Upper lobe of left lung (tissue), 6 donors: ENCODE measurements around the gene MAOA. TPM values are rescaled to one million over a fixed set of nuclear protein-coding genes. Genes with fewer than 3 reads are reported as not detected.

Experiments used
- ATAC-seq, 2 donors: fragments of 200-7000 bp; cut with Tn5 transposase; one replicate each; pipeline ENCODE4 v1.9.1; 2022; ENCODE audit warnings: mild to moderate bottlenecking in 2 of 2, moderate library complexity in 2 of 2; ENCODE audit not compliant: low FRiP score in 2 of 2
- DNase-seq, 2 donors: peaks; one replicate each; pipeline ENCODE4 v3.0.0-alpha.2; 2019 to 2020
- H3K27ac ChIP-seq, 4 donors: fragments of 200-600 bp; sonication (generic); one replicate each; pipeline ENCODE4 v1.5.1; 2016 to 2019
- H3K27me3 ChIP-seq, 4 donors: fragments of 200-600 bp; sonication (generic); one replicate each; pipeline ENCODE4 v1.5.1; 2017 to 2019
- H3K36me3 ChIP-seq, 4 donors: fragments of 200-600 bp; sonication (generic); one replicate each; pipeline ENCODE4 v1.5.1; 2016 to 2019
- H3K4me1 ChIP-seq, 4 donors: fragments of 200-600 bp; sonication (generic); one replicate each; pipeline ENCODE4 v1.5.1; 2018 to 2019
- H3K4me3 ChIP-seq, 4 donors: fragments of 200-600 bp; sonication (generic); one replicate each; pipeline ENCODE4 v1.5.1; 2017 to 2019; ENCODE audit warnings: mild to moderate bottlenecking in 2 of 4, moderate library complexity in 1 of 4
- H3K9me3 ChIP-seq, 4 donors: fragments of 200-600 bp; sonication (generic); one replicate each; pipeline ENCODE4 v1.5.1; 2018 to 2019
- CTCF ChIP-seq, 6 experiments: fragments of 450-650 bp in 4 of 6; fragments of 200-600 bp in 2 of 6; sonication (generic) in 2 of 6; IDR thresholded peaks; one replicate each; pipeline ENCODE4 v1.5.1; 2016 to 2019; ENCODE audit warnings: antibody characterized with exemption in 6 of 6
- EP300 ChIP-seq, 4 donors: sonication (generic); formaldehyde crosslinking; IDR thresholded peaks; one replicate each; pipeline ENCODE4 v1.5.1; 2017; ENCODE audit warnings: antibody characterized with exemption in 4 of 4, control low read depth in 2 of 4
- POLR2A ChIP-seq, 4 donors: fragments of 450-650 bp; IDR thresholded peaks; one replicate each; pipeline ENCODE4 v1.5.1; 2016 to 2017; ENCODE audit warnings: antibody characterized with exemption in 4 of 4, mild to moderate bottlenecking in 2 of 4
- POLR2AphosphoS5 ChIP-seq, 2 donors: sonication (generic); formaldehyde crosslinking; IDR thresholded peaks; one replicate each; pipeline ENCODE4 v1.5.1; 2017; ENCODE audit warnings: antibody characterized with exemption in 2 of 2
- WGBS, 2 donors: methylation state at CpG; one replicate each; pipeline ENCODE4 v1.1.5; 2017 to 2018; 5-methylcytosine and 5-hydroxymethylcytosine counted together
- total RNA-seq, 6 donors: library from RNA; depleted of rRNA in 4 of 6; stranded (reverse); fragments of >200 nt in 4 of 6; gene quantifications; one replicate each; pipeline versions ENCODE4 v1.1.0 to v1.2.1, GENCODE V29; 2016 to 2021
- donor health status: DM: no; HTN: no; CAD: no; lungs with moderate emphysema.
- donor health status: DM: no; HTN: yes; CAD: no; lungs with severe emphysema.

The MAOA gene
- total RNA-seq, 6 donors from 2014 or later, result 112 to 300 (median 204) TPM

GRCh38 chrX:43627147-43627546 lies 29.0 kb upstream of the MAOA start:
- no peak overlapping the region for H3K27ac ChIP-seq
- no peaks in the 10 kb centered on the region for H3K27me3 ChIP-seq
- H3K4me3 ChIP-seq, result no peak overlapping the region
- H3K4me1 ChIP-seq, result no peaks in the 10 kb centered on the region
- no peaks in the 10 kb centered on the region for H3K9me3 ChIP-seq
- TF ChIP-seq EP300 (IDR thresholded peaks at IDR 0.05), result no peak
- no peak for TF ChIP-seq POLR2AphosphoS5 (IDR thresholded peaks at IDR 0.05)
- TF ChIP-seq POLR2A (IDR thresholded peaks at IDR 0.05), result no peak
- TF ChIP-seq CTCF (IDR thresholded peaks at IDR 0.05), result no peak
- ATAC-seq (no peak), DNase-seq (no peak)
- no peaks in the 10 kb centered on the region for H3K36me3 ChIP-seq

DNA sequence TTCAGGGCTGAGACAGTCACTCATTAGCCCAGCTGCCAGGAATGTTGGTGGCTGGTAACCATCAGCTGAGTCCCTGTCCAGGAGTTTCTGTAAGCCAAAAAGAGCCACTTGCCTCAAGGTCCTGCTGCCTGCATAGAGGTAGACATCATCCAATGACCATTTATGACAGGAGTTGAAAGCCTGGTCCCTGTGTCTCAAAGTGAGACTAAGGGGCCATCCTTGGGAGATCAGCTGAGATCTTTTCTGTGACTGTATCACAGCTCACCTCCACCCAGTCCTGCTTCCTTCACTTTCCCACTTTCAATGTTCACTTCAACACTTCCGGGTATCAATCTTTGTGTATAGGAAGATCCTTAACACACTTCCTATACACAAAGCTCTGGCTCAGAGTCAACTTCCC lies 28.4 kb upstream of the MAOA start:
- H3K4me1 ChIP-seq, result no peaks in the 10 kb centered on the region
- H3K27me3 ChIP-seq, result no peaks in the 10 kb centered on the region
- WGBS, 2 donors, result 46 to 54% methylated on average over 1 of the region's 1 CpG
- no peaks in the 10 kb centered on the region for H3K36me3 ChIP-seq
- no peak overlapping the region for H3K27ac ChIP-seq
- H3K4me3 ChIP-seq, result no peak overlapping the region
- TF ChIP-seq CTCF (IDR thresholded peaks at IDR 0.05) (no peak), EP300 (IDR thresholded peaks at IDR 0.05) (no peak), POLR2A (IDR thresholded peaks at IDR 0.05) (no peak), POLR2AphosphoS5 (IDR thresholded peaks at IDR 0.05) (no peak)
- H3K9me3 ChIP-seq, result no peaks in the 10 kb centered on the region
- ATAC-seq, result no peak
- DNase-seq, result no peak

DNA sequence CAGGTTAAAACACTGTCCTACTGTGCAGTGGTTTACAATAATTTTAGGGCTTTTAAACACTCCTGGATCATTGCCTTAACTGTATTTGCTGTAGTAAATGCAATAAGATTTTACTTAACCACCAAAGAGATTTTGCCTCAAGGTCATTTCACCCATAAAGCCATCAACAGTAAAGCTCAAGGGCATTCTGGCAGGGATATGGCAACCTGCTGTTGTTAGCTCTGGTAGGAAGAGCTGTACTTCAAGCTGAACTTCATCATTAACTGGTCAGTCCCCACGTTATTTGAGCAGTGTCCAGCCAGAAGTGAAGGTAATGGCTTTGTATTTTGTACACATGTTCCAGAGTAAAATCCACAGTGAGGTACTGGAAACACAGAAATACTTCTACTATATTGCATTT lies 26.9 kb upstream of the MAOA start:
- Histone ChIP-seq H3K9me3 (no peaks in the 10 kb centered on the region), H3K27ac (no peak overlapping the region), H3K4me1 (no peaks in the 10 kb centered on the region), H3K4me3 (no peak overlapping the region), H3K36me3 (no peaks in the 10 kb centered on the region), H3K27me3 (no peaks in the 10 kb centered on the region)
- TF ChIP-seq POLR2AphosphoS5 (IDR thresholded peaks at IDR 0.05), result no peak
- no peak for ATAC-seq
- DNase-seq, result no peak
- 56% methylated on average over 1 of the region's 1 CpG; no CpG with 5 or more reads in 1 of the 2 donors for WGBS, 2 donors

GRCh38 chrX:43631841-43632240 lies 24.3 kb upstream of the MAOA start:
- no peaks in the 10 kb centered on the region for H3K4me1 ChIP-seq
- H3K9me3 ChIP-seq, result no peaks in the 10 kb centered on the region
- DNase-seq (no peak), ATAC-seq (no peak)
- H3K27me3 ChIP-seq, result no peaks in the 10 kb centered on the region
- TF ChIP-seq CTCF (IDR thresholded peaks at IDR 0.05) (no peak), POLR2A (IDR thresholded peaks at IDR 0.05) (no peak), POLR2AphosphoS5 (IDR thresholded peaks at IDR 0.05) (no peak), EP300 (IDR thresholded peaks at IDR 0.05) (no peak)
- H3K4me3 ChIP-seq, result no peak overlapping the region
- WGBS, 2 donors, result 55 to 81% methylated on average over 1 of the region's 1 CpG
- no peak overlapping the region for H3K27ac ChIP-seq
- no peaks in the 10 kb centered on the region for H3K36me3 ChIP-seq

- DNase-seq (no peak), ATAC-seq (no peak)
- no peaks in the 10 kb centered on the region for H3K27me3 ChIP-seq
- no peaks in the 10 kb centered on the region for H3K4me1 ChIP-seq
- no peaks in the 10 kb centered on the region for H3K9me3 ChIP-seq
- no peaks in the 10 kb centered on the region for H3K36me3 ChIP-seq
- no peak overlapping the region for H3K4me3 ChIP-seq
- WGBS, 2 donors, result 33 to 55% methylated on average over 1 of the region's 1 CpG
- H3K27ac ChIP-seq, result no peak overlapping the region
- TF ChIP-seq POLR2A (IDR thresholded peaks at IDR 0.05) (no peak), EP300 (IDR thresholded peaks at IDR 0.05) (no peak), CTCF (IDR thresholded peaks at IDR 0.05) (no peak), POLR2AphosphoS5 (IDR thresholded peaks at IDR 0.05) (no peak)
Measured at GRCh38 chrX:43633081-43633480, 23.0 kb upstream of the MAOA start.
